Stimulated activated CD8-positive, alpha-beta memory T cell treated with anti-CD3 and anti-CD28 coated beads, Interleukin-15, amount 100 ng/mL, for 24 hours (primary cell): Measurements from ENCODE around the gene RASSF1.
"Not testable (repeated sequence)": the region's sequence is repeated elsewhere in the genome, so short reads cannot be mapped to it uniquely, and the experiment has no call there.

Experiments
- DNase-seq: peaks from one replicate; pipeline ENCODE4 v3.0.0-alpha.2; 2020; ENCODE audit warnings: low read depth

Gene RASSF1

GRCh38 chr3:50284121-50284520, 56.5 kb downstream of the RASSF1 start:
- DNase-seq = not testable (repeated sequence)
